GM10248 (cell line): ENCODE results near the gene TIMD4.

Experiments
- CTCF ChIA-PET: fragments of 300-600 bp; sonication (Branson Sonifier 250); formaldehyde crosslinking; extraction: SDS; loops from one replicate; lab custom pipeline; 2021; ENCODE audit warnings: antibody characterized with exemption; lab: Yijun Ruan, JAX
- POLR2A ChIA-PET: fragments of 350-650 bp; sonication (Branson Sonifier 250); formaldehyde crosslinking; extraction: SDS; loops from one replicate; lab custom pipeline; 2020; ENCODE audit warnings: antibody characterized with exemption; lab: Yijun Ruan, JAX
- DNase-seq: peaks from one replicate; pipeline ENCODE4 v3.0.0; 2012; ENCODE audit errors: extremely low spot score
- TF ChIP-seq, protein P1 (sequence below): IDR thresholded peaks from 2 replicates; pipeline ENCODE4 v1.5.1; 2012; ENCODE audit warnings: mild to moderate bottlenecking, low read depth; ENCODE audit errors: extremely low read depth, missing control alignments, control extremely low read depth

Gene TIMD4

GRCh38 chr5:156883316-156883875, 79.6 kb downstream of the TIMD4 start:
- ChIA-PET CTCF (interaction anchor here (1.0 to 2.8 kb wide), 2 partner anchors 11 to 249 kb away, joined by 4 to 7 read pairs; no protein-coding TSS in a partner anchor), POLR2A (interaction anchor here (0.7 kb wide), 1 partner anchor 35 kb away, joined by 3 read pairs; no protein-coding TSS in a partner anchor)
- DNase-seq = no peak
- TF ChIP-seq, protein P1, sequence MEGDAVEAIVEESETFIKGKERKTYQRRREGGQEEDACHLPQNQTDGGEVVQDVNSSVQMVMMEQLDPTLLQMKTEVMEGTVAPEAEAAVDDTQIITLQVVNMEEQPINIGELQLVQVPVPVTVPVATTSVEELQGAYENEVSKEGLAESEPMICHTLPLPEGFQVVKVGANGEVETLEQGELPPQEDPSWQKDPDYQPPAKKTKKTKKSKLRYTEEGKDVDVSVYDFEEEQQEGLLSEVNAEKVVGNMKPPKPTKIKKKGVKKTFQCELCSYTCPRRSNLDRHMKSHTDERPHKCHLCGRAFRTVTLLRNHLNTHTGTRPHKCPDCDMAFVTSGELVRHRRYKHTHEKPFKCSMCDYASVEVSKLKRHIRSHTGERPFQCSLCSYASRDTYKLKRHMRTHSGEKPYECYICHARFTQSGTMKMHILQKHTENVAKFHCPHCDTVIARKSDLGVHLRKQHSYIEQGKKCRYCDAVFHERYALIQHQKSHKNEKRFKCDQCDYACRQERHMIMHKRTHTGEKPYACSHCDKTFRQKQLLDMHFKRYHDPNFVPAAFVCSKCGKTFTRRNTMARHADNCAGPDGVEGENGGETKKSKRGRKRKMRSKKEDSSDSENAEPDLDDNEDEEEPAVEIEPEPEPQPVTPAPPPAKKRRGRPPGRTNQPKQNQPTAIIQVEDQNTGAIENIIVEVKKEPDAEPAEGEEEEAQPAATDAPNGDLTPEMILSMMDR = no peak

GRCh38 chr5:156879665-156880285, 83.3 kb downstream of the TIMD4 start:
- peak; percentile 28 for DNase-seq
- ChIA-PET CTCF (interaction anchor here (1.0 to 1.7 kb wide), 5 partner anchors 13 to 150 kb away, joined by 3 to 5 read pairs (median 3); no protein-coding TSS in a partner anchor), POLR2A (interaction anchor here (1.0 kb wide), 1 partner anchor 42 kb away, joined by 3 read pairs; no protein-coding TSS in a partner anchor)
- TF ChIP-seq, protein P1 = no peak

- TF ChIP-seq, protein P1 = no peak
- ChIA-PET POLR2A (no interaction called here), CTCF (no interaction called here)
- no peak for DNase-seq
Observed at GRCh38 chr5:156871212-156871611, 91.8 kb downstream of the TIMD4 start.

DNA sequence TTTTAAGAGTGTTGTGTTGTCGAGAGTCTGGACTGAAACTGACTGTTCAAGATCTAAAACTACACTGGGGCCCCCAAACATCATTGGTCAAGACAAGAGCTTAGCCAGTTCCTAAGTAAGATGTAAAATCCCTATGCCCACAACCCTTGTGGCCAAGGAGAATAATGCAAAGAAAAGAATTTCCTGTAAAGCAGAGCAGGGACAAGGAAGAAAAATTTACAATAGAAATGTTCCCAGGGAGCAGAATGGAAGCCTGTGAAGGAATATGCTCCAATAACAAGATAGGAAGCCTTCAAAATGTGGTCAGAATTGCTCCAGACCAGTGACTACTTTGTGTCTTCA, 92.6 kb downstream of the TIMD4 start:
- no peak for DNase-seq
- TF ChIP-seq, protein P1 = no peak
- CTCF ChIA-PET = no interaction called here
- POLR2A ChIA-PET = no interaction called here
